ENCODE data around the gene TDRD1.

- TF ChIP-seq CTCF (IDR thresholded peaks at IDR 0.05; ENCODE audit: low read length) (no peak), EZH2 (IDR thresholded peaks at IDR 0.05; ENCODE audit: borderline replicate concordance, low read length) (no peak)
These were observed 93.5 kb downstream of the TDRD1 start for GRCh38 chr10:114272696-114273095.
